ENCODE measurements around the gene DPH2. TPM values are rescaled to one million over a fixed set of nuclear protein-coding genes. Genes with fewer than 3 reads are reported as not detected.

The DPH2 gene
- total and polyA plus RNA-seq, 10 of the 15 experiments (the other 5 are each of a cell fraction or from before 2014, with no cell fraction given): 13.1 to 82.9 (median 52.0) TPM

DNA sequence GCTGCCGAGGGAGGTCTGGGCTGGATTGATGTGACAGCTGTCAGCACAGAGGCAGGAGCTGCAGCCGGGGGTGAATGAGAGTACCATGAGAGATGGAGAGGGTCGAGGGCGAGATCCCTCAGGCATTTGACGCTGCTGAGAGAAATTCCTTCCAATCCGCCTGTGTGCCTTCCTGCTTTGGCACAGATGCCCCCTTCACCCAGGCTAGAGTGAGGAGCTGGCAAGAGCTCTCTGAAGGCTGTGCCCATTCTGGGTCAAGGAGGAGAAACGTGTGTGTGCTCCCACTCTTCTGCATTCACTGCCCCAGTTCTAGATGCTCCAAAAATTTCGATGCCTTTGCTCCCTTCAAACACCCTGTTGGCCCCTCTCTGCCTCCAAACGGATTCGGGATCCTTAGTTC is 31.4 kb upstream of the DPH2 start:
- Histone ChIP-seq H2AFZ (ENCODE audit: control insufficient read depth, low read depth, low read length) (no peak overlapping the region), H3K27ac (ENCODE audit: control insufficient read depth, insufficient read depth) (no peak overlapping the region), H3K4me2 (ENCODE audit: control insufficient read depth, insufficient read depth) (no peak overlapping the region), H3K27me3 (replicated peaks in 1 of 2; ENCODE audit: control insufficient read depth in 2 of 2, insufficient read depth in 2 of 2, low read length in 1 of 2) (no peaks in the 10 kb centered on the region), H3K9me3 (replicated peaks; ENCODE audit: control insufficient read depth, insufficient read depth, low read length) (no peaks in the 10 kb centered on the region), H4K20me1 (ENCODE audit: control insufficient read depth, insufficient read depth) (no peaks in the 10 kb centered on the region), H3K4me3 (no peak overlapping the region), H3K4me1 (ENCODE audit: control insufficient read depth, insufficient read depth, low read length) (peaks cover 6% of the 10 kb centered on the region), H3K9ac (ENCODE audit: control insufficient read depth, insufficient read depth, low read length) (no peak overlapping the region), H3K36me3 (ENCODE audit: control insufficient read depth in 2 of 2, insufficient read depth in 2 of 2, low read length in 1 of 2) (no peaks in the 10 kb centered on the region), H3K79me2 (ENCODE audit: control insufficient read depth, insufficient read depth, low read length) (no peaks in the 10 kb centered on the region)
- TF ChIP-seq, protein P1, sequence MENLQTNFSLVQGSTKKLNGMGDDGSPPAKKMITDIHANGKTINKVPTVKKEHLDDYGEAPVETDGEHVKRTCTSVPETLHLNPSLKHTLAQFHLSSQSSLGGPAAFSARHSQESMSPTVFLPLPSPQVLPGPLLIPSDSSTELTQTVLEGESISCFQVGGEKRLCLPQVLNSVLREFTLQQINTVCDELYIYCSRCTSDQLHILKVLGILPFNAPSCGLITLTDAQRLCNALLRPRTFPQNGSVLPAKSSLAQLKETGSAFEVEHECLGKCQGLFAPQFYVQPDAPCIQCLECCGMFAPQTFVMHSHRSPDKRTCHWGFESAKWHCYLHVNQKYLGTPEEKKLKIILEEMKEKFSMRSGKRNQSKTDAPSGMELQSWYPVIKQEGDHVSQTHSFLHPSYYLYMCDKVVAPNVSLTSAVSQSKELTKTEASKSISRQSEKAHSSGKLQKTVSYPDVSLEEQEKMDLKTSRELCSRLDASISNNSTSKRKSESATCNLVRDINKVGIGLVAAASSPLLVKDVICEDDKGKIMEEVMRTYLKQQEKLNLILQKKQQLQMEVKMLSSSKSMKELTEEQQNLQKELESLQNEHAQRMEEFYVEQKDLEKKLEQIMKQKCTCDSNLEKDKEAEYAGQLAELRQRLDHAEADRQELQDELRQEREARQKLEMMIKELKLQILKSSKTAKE (IDR thresholded peaks at IDR 0.05; ENCODE audit: low read depth, poor library complexity, severe bottlenecking): no peak
- TF ChIP-seq YY1 (IDR thresholded peaks at IDR 0.05; ENCODE audit: low read depth, low read length): no peak
- no peak for TF ChIP-seq CHD4 (IDR thresholded peaks at IDR 0.05)
- no peak for TF ChIP-seq NFYB (IDR thresholded peaks at IDR 0.05; ENCODE audit: insufficient read depth, low read depth, low read length)
- no peak for TF ChIP-seq TAF1 (IDR thresholded peaks at IDR 0.05; ENCODE audit: borderline replicate concordance, low read depth, low read length)
- TF ChIP-seq LARP7 (IDR thresholded peaks at IDR 0.05): no peak
- TF ChIP-seq SREBF2 (IDR thresholded peaks at IDR 0.05; ENCODE audit: low read length): no peak
- intact Hi-C loops (cut with micrococcal nuclease; ENCODE audit: unreplicated experiment): no loop called here
- ATAC-seq (no peak), DNase-seq (ENCODE audit: low read depth, low spot score) (no peak), FAIRE-seq (no peak)
- WGBS (ENCODE audit: insufficient coverage, insufficient replicate concordance, low lambda C conversion rate, missing lambda C conversion rate): 65% methylated on average over 10 of the region's 10 CpGs
- in situ Hi-C loops (cut with MboI): loop anchor here (5.0 kb wide), 1 partner anchor 411 kb away; no protein-coding TSS in a partner anchor
- ChIA-PET RAD21 (ENCODE audit: unreplicated experiment) (interaction anchor here (13.3 kb wide), 1 partner anchor 172 kb away, joined by 587 read pairs; no protein-coding TSS in a partner anchor), CTCF (interaction anchor here (19.3 kb wide), 1 partner anchor 175 kb away, joined by 1117 read pairs; no protein-coding TSS in a partner anchor), SMC1A (ENCODE audit: uncharacterized antibody, unreplicated experiment) (interaction anchor here (8.7 kb wide), 1 partner anchor 172 kb away, joined by 481 read pairs; no protein-coding TSS in a partner anchor), POLR2A (no interaction called here)
- BruUV-seq (replicated peaks): no TSS peak

Data from GM12878 (cell line).